H9 (cell line): Measurements from ENCODE around the gene ZNF425. TPM values are rescaled to one million over a fixed set of nuclear protein-coding genes. Genes with fewer than 3 reads are reported as not detected.
A peak's percentile ranks its signal among the peaks of the same experiment; 100 is the strongest.

Experiments used
- DNase-seq: peaks from one replicate; pipeline ENCODE4 v3.0.0-alpha.2; 2017
- H2AFZ ChIP-seq: one replicate; pipeline ENCODE4 v1.6.1; 2013; ENCODE audit warnings: mild to moderate bottlenecking, low read length, control low read depth, moderate library complexity
- H2AK5ac ChIP-seq: 2 replicates; pipeline ENCODE4 v1.6.1; 2013; ENCODE audit warnings: low read length, control low read depth, mixed read lengths; ENCODE audit not compliant: insufficient read length
- H2BK120ac ChIP-seq: one replicate; pipeline ENCODE4 v1.6.1; 2013; ENCODE audit warnings: low read depth, mild to moderate bottlenecking, low read length, control low read depth, inconsistent platforms; ENCODE audit not compliant: poor library complexity, severe bottlenecking
- H2BK12ac ChIP-seq: 2 replicates; pipeline ENCODE4 v1.6.1; 2013; ENCODE audit warnings: low read length, control low read depth, mixed read lengths, low read depth; ENCODE audit not compliant: insufficient read length
- H2BK15ac ChIP-seq: 2 replicates; pipeline ENCODE4 v1.6.1; 2013; ENCODE audit warnings: low read depth, low read length, control low read depth
- H2BK20ac ChIP-seq: one replicate; pipeline ENCODE4 v1.6.1; 2013; ENCODE audit warnings: low read depth, mild to moderate bottlenecking, low read length, control low read depth, inconsistent platforms; ENCODE audit not compliant: poor library complexity, severe bottlenecking
- H2BK5ac ChIP-seq: 2 replicates; pipeline ENCODE4 v1.6.1; 2013; ENCODE audit warnings: low read length, control low read depth, mixed read lengths; ENCODE audit not compliant: insufficient read length
- H3K14ac ChIP-seq: 2 replicates; pipeline ENCODE4 v1.6.1; 2013; ENCODE audit warnings: low read length, control low read depth; ENCODE audit not compliant: insufficient read depth
- H3K18ac ChIP-seq: 2 replicates; pipeline ENCODE4 v1.6.1; 2013; ENCODE audit warnings: low read depth, mild to moderate bottlenecking, mixed read lengths, low read length, control low read depth; ENCODE audit not compliant: insufficient read length
- H3K23ac ChIP-seq: 2 replicates; pipeline ENCODE4 v1.6.1; 2013; ENCODE audit warnings: low read length, control low read depth, mixed read lengths, low read depth; ENCODE audit not compliant: insufficient read length
- H3K23me2 ChIP-seq: 2 replicates; pipeline ENCODE4 v1.6.1; 2013; ENCODE audit warnings: low read depth, mild to moderate bottlenecking, mixed read lengths, low read length, control low read depth; ENCODE audit not compliant: insufficient read length, poor library complexity, severe bottlenecking
- H3K27ac ChIP-seq: 2 replicates; pipeline ENCODE4 v1.5.1; 2013; ENCODE audit warnings: low read length, control low read depth, mixed read lengths, low read depth; ENCODE audit not compliant: insufficient read length
- H3K27me3 ChIP-seq: 2 replicates; pipeline ENCODE4 v1.6.1; 2013; ENCODE audit warnings: low read length, control low read depth, inconsistent platforms; ENCODE audit not compliant: insufficient read depth
- H3K4ac ChIP-seq: 2 replicates; pipeline ENCODE4 v1.6.1; 2013; ENCODE audit warnings: low read depth, mild to moderate bottlenecking, control low read depth, inconsistent platforms, low read length, moderate library complexity
- H3K4me1 ChIP-seq: 2 replicates; pipeline ENCODE4 v1.6.1; 2013; ENCODE audit warnings: low read length, control low read depth, inconsistent platforms; ENCODE audit not compliant: insufficient read depth
- H3K4me2 ChIP-seq: 2 replicates; pipeline ENCODE4 v1.6.1; 2013; ENCODE audit warnings: low read length, control low read depth, mixed read lengths; ENCODE audit not compliant: insufficient read length, insufficient read depth
- H3K56ac ChIP-seq: 2 replicates; pipeline ENCODE4 v1.6.1; 2013; ENCODE audit warnings: low read depth, mild to moderate bottlenecking, mixed read lengths, low read length, control low read depth; ENCODE audit not compliant: insufficient read length
- H3K79me1 ChIP-seq: 2 replicates; pipeline ENCODE4 v1.6.1; 2013; ENCODE audit warnings: low read depth, mild to moderate bottlenecking, moderate library complexity, low read length, control low read depth, inconsistent platforms; ENCODE audit not compliant: insufficient read depth, poor library complexity, severe bottlenecking
- H3K79me2 ChIP-seq: 2 replicates; pipeline ENCODE4 v1.6.1; 2013; ENCODE audit warnings: low read length, control low read depth, inconsistent platforms; ENCODE audit not compliant: insufficient read depth
- H3K9ac ChIP-seq: 2 replicates; pipeline ENCODE4 v1.6.1; 2013; ENCODE audit warnings: low read length, control low read depth, mixed read lengths; ENCODE audit not compliant: insufficient read length; ENCODE audit errors: extremely low read depth
- H3K9me3 ChIP-seq: one replicate; pipeline ENCODE4 v1.6.1; 2013; ENCODE audit warnings: low read depth, low read length, inconsistent platforms; ENCODE audit not compliant: control insufficient read depth
- H3T11ph ChIP-seq: one replicate; pipeline ENCODE4 v1.6.1; 2013; ENCODE audit warnings: mild to moderate bottlenecking, low read length, control low read depth, inconsistent platforms
- H4K20me1 ChIP-seq: one replicate; pipeline ENCODE4 v1.6.1; 2013; ENCODE audit not compliant: control insufficient read depth, insufficient read length, insufficient read depth
- H4K5ac ChIP-seq: 2 replicates; pipeline ENCODE4 v1.6.1; 2013; ENCODE audit warnings: low read depth, mild to moderate bottlenecking, mixed read lengths, low read length, control low read depth; ENCODE audit not compliant: insufficient read length
- H4K8ac ChIP-seq: replicated peaks from 2 replicates; pipeline ENCODE4 v1.6.1; 2013; ENCODE audit warnings: low read length, control low read depth, mixed read lengths, low read depth; ENCODE audit not compliant: insufficient read length
- H4K91ac ChIP-seq: 2 replicates; pipeline ENCODE4 v1.6.1; 2013; ENCODE audit warnings: low read depth, mild to moderate bottlenecking, moderate library complexity, mixed read lengths, low read length, control low read depth; ENCODE audit not compliant: insufficient read length
- H3K27ac Mint-ChIP-seq, 3 experiments: 2 replicates in 2 of 3; 3 replicates in 1 of 3; pipeline ENCODE4 v1.8.0; 2020 to 2021; ENCODE audit warnings: mixed read lengths in 3 of 3, mild to moderate bottlenecking in 1 of 3, moderate library complexity in 1 of 3
- H3K27me3 Mint-ChIP-seq: 2 replicates; pipeline ENCODE4 v1.8.0; 2021; ENCODE audit warnings: low read depth, mild to moderate bottlenecking, moderate library complexity, mixed read lengths
- H3K36me3 Mint-ChIP-seq, 3 experiments: 2 replicates in 2 of 3; 3 replicates in 1 of 3; pipeline ENCODE4 v1.8.0; 2020 to 2021; ENCODE audit warnings: low read depth in 3 of 3, mixed read lengths in 3 of 3; ENCODE audit not compliant: insufficient read depth in 1 of 3
- H3K4me1 Mint-ChIP-seq, 2 experiments: 2 replicates each; pipeline ENCODE4 v1.8.0; 2020; ENCODE audit warnings: mixed read lengths in 2 of 2
- H3K4me3 Mint-ChIP-seq, 2 experiments: 2 replicates in 1 of 2; 3 replicates in 1 of 2; pipeline ENCODE4 v1.8.0; 2020 to 2021; ENCODE audit warnings: mild to moderate bottlenecking in 2 of 2, mixed read lengths in 2 of 2, moderate library complexity in 1 of 2
- H3K9me3 Mint-ChIP-seq, 2 experiments: 2 replicates in 1 of 2; 3 replicates in 1 of 2; pipeline ENCODE4 v1.8.0; 2020; ENCODE audit warnings: mild to moderate bottlenecking in 2 of 2, mixed read lengths in 2 of 2, moderate library complexity in 1 of 2
- WGBS: extraction: QIAGEN DNeasy Blood & Tissue Kit; methylation state at CpG from one replicate; pipeline ENCODE4 v1.1.7; 2013; ENCODE audit warnings: missing lambda C conversion rate, low lambda C conversion rate, mixed read lengths; ENCODE audit not compliant: insufficient read length; ENCODE audit errors: extremely low coverage; 5-methylcytosine and 5-hydroxymethylcytosine counted together
- total RNA-seq: library from RNA; stranded (reverse); gene quantifications from 2 replicates; pipeline ENCODE4 v1.2.1, GENCODE V29; 2021
- TF ChIP-seq, protein P1 (sequence below): fragments of 200-600 bp; sonication (generic); conservative IDR thresholded peaks from 3 replicates; pipeline ENCODE4 v1.8.0; 2021; ENCODE audit warnings: antibody characterized with exemption, mild to moderate bottlenecking

ZNF425 gene
- total RNA-seq, 1 experiment from 2014 or later, result 5.4 TPM

DNA sequence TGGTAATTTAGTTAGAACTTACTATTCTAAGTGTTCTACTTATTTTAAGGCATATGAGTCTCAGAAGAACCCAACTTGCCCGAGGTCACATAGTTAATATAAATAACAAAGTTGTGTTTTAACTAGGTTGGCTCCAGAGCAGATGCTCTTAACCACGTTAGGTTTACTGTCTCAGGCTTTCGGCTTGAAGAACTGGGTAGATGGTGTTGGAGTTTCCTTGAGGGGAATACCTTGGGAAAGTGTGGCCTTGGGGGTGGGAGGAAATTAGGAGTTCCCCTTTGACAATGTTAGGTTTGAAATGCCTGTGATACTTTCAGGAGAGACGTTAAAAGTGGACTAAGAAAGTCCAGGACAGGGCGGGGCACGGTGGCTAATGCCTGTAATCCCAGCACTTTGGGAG is 30.8 kb upstream of the ZNF425 start:
- peaks cover 22% of the 10 kb centered on the region for H3K79me1 ChIP-seq
- no peak overlapping the region for H2BK120ac ChIP-seq
- no CpG with 5 or more reads among the region's 6 CpGs for WGBS
- 0 out of 7 replicates have a peak overlapping the region, but pooled peaks of 1 of the 3 experiments have one; percentile 14 for H3K27ac Mint-ChIP-seq
- H3K27ac ChIP-seq, result no peak overlapping the region
- H3K9me3 Mint-ChIP-seq, result no peaks in the 10 kb centered on the region
- TF ChIP-seq, protein P1, sequence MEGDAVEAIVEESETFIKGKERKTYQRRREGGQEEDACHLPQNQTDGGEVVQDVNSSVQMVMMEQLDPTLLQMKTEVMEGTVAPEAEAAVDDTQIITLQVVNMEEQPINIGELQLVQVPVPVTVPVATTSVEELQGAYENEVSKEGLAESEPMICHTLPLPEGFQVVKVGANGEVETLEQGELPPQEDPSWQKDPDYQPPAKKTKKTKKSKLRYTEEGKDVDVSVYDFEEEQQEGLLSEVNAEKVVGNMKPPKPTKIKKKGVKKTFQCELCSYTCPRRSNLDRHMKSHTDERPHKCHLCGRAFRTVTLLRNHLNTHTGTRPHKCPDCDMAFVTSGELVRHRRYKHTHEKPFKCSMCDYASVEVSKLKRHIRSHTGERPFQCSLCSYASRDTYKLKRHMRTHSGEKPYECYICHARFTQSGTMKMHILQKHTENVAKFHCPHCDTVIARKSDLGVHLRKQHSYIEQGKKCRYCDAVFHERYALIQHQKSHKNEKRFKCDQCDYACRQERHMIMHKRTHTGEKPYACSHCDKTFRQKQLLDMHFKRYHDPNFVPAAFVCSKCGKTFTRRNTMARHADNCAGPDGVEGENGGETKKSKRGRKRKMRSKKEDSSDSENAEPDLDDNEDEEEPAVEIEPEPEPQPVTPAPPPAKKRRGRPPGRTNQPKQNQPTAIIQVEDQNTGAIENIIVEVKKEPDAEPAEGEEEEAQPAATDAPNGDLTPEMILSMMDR, result no peak
- no peak overlapping the region for H2BK5ac ChIP-seq
- H3K23ac ChIP-seq, result no peak overlapping the region
- H4K91ac ChIP-seq, result no peak overlapping the region
- no peak overlapping the region for H3K56ac ChIP-seq
- no peaks in the 10 kb centered on the region for H3K27me3 ChIP-seq
- peaks cover 64 to 86% (median 74%) of the 10 kb centered on the region in 3 experiments for H3K36me3 Mint-ChIP-seq
- no peak overlapping the region for H3K18ac ChIP-seq
- H3K23me2 ChIP-seq, result no peaks in the 10 kb centered on the region
- H4K20me1 ChIP-seq, result no peaks in the 10 kb centered on the region
- no peak overlapping the region for H2BK20ac ChIP-seq
- H3K4me2 ChIP-seq, result no peak overlapping the region
- peaks cover 37% of the 10 kb centered on the region; the same call in 1 of the 2 replicates for H3K79me2 ChIP-seq
- H4K5ac ChIP-seq, result no peak overlapping the region
- no peak overlapping the region for H2AK5ac ChIP-seq
- no peak overlapping the region for H2BK15ac ChIP-seq
- no peaks in the 10 kb centered on the region for H3K4me1 ChIP-seq
- no peak overlapping the region for H2AFZ ChIP-seq
- no peaks in the 10 kb centered on the region for H3K9me3 ChIP-seq
- no peaks in the 10 kb centered on the region for H3K27me3 Mint-ChIP-seq
- DNase-seq, result no peak
- no peak overlapping the region for H4K8ac ChIP-seq
- no peak overlapping the region for H3K4ac ChIP-seq
- H3K9ac ChIP-seq, result no peak overlapping the region
- no peak overlapping the region for H2BK12ac ChIP-seq
- H3T11ph ChIP-seq, result no peak overlapping the region
- H3K4me3 Mint-ChIP-seq, result no peak overlapping the region
- no peaks in the 10 kb centered on the region for H3K4me1 Mint-ChIP-seq
- no peak overlapping the region for H3K14ac ChIP-seq
